Myocyte (in vitro differentiated cells): ENCODE results near the gene METTL8. TPM values are rescaled to one million over a fixed set of nuclear protein-coding genes. Genes with fewer than 3 reads are reported as not detected.
A peak's percentile ranks its signal among the peaks of the same experiment; 100 is the strongest.

Source experiments
- DNase-seq: peaks from one replicate; pipeline ENCODE4 v3.0.0-alpha.2; 2012; ENCODE audit warnings: low read depth
- total RNA-seq: library from RNA; depleted of rRNA; stranded (reverse); fragments of >200 nt; gene quantifications from 2 replicates; pipeline ENCODE4 v1.2.3, GENCODE V29; 2014

The METTL8 gene
- total RNA-seq, 1 donor from 2014 or later = 34.0 TPM

DNA sequence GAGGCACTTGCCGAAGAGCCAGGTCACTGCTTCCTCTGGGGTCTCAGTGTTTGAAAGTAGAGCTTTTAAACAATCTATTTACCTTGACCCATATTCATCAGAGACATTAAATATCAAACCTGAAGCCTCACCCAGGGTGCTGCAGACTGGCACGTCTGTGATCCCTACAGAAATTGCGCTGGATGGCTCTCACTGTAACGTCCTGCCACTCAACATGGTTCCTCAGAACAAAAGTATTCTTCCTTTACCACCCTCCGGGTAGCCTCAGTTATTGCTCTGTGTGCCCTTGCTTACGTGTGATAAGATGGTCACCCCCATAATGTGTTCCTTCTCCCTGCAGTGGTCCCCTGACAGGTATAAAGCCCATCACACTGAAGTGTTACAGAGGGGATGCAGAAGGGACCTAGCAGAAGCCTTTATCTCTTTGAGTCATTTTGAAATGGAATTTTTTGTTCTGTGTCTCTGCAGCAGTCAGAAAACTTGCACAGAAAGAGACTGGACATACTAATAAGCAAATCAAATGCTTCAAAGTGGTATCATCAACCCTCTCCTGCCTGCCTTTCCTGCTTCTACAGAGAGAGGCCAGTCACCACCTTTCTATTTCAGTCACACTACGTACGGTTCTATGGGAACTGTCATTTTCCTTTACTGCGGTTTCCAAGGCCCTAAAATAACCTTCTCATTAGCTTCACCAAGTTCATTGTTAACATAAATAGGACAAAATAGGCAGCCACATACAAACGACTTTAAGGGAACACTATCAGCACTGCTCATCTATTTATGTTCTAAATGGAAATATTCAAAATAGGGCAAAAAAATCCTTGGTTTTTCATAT, 86.8 kb downstream of the METTL8 start:
- peak; percentile 88 for DNase-seq

DNA sequence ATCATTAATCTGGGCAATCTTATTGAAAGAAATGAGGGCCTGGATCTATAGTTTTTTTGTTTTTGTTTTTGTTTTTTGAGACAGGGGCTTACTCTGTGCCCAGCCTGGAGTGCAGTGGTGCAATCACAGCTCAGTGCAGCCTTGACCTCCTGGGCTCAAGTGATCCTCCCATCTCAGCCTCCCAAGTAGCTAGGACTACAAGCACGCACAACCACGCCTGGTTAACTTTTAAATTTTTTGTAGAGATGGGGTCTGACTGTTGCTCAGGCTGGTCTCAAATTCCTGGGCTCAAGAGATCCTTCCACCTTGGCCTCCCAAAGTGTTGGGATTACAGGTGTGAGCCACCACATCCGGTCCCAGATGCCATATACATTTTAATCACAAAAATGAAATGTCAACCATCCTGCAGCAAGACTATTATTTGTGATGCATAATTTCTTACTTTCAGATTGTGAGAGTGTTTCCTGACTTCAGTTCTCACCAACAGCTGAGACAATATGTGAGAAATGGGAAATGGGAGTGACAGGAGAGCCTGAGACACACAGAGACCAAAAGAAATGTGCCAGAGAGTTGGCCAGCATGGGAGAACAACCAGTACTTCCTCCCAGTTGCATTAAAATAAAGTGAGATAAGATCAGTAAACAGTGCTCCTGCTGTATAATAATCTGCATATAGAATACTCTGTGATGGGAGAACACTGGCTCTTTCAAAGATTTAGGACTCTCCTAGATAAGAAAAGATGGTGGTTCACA, 87.6 kb downstream of the METTL8 start:
- peak; percentile 61 for DNase-seq

- DNase-seq = no peak
Measured at GRCh38 chr2:171344182-171344581, 89.6 kb downstream of the METTL8 start.

DNA sequence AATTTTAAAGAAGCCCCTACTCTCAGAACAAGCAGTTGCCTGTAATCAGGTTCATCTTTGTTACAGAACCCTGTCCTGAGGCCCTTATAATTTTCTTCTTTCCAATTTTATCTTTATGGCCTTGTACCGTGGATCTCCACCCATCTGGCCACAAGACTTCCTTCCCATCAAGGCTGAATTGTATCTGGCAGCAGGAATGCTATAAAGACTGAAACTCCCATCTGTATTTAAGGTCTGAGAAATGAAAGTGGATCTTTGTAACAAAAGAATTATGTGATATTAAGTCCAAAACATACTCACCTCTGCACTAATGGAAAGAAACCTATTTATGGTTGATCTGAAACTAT, 91.8 kb downstream of the METTL8 start:
- DNase-seq = no peak

DNA sequence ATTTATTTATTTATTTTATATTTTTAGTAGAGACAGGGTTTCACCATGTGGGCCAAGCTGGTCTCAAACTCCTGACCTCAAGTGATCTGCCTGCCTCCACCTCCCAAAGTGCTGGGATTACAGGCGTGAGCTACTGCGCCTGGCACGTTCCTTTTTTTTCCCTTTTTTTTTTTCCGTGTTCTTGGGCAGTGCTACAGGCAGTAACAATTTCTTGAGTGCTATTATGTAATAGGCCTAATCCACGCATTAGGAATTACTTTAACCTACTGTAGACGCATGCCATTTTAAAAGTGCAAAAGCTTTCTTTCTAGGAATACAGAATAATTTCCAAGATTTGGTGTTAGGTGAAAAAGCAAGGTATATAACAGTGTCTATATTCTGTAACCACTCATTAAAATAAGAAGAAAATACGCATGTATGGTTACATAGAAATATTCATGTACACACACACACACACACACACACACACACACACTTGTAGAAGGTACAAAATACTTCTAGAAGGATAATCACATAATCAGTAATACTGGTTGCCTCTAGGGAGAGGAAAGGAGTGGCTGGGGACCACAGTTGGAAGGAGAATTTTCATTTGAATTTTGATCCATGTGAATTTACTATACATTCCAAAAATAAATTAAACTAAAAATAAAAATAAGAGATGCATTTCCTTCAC, 92.3 kb downstream of the METTL8 start:
- DNase-seq = no peak

DNA sequence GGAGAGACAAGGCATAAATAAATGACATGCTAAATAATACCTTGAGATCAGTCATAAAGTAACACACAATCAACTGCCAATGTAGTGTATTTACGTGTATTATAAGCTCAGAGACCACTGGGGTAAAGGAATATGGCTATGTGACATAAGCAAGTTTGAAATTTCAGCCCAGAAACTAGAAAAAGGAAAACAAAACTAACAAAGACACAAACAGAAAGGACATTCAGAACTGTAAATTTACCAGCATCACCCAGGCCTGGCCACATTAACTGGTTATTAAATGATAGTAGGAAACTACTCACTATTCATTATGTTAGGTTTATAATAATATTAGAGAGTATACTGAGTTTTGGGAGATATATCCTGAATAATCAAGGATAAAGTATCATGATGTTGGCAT, 98.8 kb downstream of the METTL8 start:
- DNase-seq = no peak

GRCh38 chr2:171334171-171334570, 99.6 kb downstream of the METTL8 start:
- peak; percentile 67 for DNase-seq

DNA sequence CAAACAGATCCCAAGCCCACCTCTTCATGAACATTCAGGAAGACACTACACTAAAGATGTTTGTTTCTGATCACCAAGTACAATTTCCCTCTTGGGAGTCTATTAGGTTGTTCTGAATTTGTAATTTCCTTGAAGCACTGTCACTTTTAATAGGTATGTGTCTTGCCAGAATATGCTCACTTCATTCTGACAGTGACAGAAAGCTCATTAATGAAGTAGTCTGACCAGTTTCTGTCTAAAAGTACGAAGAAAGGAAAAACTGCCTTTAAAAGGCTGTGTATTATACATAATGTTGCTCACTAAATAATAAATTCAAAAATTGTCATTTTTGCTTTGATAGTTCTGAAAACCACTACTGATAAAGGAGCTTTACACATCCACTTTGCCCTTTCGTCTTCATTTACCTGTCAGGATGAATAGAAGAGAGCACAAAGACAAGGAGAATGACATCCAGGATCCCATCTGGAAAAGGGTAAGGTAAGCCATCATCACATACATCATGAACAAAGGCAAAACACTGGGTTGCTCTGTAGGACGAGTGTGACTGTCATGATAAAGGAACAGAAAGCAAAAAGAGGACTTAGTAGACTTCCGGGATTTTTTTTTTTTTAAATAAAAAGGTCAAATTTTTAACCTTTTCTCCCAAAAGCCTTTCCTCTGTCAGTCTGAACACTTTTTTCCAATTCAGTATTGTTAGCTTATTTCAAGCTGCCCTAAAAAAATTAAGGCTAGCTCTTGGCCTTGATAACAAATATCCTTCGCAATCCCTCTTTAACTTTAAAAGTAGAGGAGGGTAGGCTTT, 103.4 kb downstream of the METTL8 start:
- no peak for DNase-seq

GRCh38 chr2:171327043-171327496, 106.7 kb downstream of the METTL8 start:
- no peak for DNase-seq

- DNase-seq = no peak
Measured at GRCh38 chr2:171325886-171326585, 107.8 kb downstream of the METTL8 start.

DNA sequence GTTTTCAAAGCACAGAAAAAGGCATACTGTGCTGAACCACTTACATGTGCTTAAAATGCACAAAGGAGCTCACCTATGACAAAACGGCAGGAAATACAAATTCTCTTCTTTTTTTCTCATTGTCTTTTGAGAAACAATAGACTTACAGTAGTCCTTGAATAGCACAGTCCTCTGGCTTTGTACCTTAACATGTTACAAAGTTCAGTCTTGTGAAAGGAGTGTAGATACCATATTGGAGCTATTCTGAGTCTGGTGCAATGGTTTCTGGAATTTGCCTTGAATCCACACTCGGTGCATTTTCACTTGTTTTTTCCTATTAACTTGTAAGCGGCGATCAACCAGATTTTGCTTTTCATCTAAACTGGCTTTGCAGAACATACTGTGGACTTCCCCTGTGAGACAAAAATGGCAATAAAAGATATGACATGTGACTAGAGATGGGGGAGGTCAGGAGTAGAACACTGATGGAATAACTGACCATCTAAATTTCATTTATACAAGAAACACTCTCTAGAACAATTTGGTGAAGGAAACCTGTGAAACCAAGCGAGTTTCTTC, 109.7 kb downstream of the METTL8 start:
- no peak for DNase-seq

DNA sequence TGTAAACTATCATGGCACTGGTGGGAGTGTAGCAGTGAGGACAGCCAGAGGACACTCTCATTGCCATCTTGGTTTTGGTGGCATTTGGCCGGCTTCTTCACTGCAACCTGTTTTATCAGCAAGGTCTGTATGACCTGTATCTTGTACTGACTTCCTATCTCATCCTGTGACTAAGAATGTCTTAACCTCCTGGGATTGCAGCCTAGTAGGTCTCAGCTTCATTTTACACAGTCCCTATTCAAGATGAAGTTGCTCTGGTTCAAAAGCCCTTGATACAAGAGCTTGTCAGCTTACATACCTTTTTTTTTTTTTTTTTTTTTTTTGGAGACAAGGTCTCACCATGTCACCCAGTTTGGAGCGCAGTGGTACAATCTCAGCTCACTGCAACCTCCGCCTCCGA, 110.9 kb downstream of the METTL8 start:
- DNase-seq = no peak

- DNase-seq = no peak
Measured at GRCh38 chr2:171320731-171321130, 113.1 kb downstream of the METTL8 start.

DNA sequence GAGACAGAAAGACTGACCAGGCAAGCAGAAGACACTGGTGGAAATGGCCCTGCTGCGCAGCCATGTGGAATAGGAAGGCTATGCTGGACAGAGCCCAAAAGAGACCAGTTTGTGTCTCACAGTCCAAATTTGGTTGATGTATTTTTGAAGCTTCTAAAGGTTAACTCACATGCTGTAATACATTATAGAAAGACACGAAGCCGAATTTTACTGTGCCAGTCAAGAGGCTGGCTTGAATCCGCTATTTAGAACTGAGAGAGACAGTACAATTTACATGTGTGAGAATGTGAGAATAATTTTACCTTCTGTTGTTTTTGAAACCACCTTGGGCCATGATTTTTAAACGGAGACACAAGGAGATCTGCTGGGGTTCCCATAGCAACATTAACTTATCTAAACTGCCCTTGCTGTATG, 113.6 kb downstream of the METTL8 start:
- DNase-seq = no peak

GRCh38 chr2:171319164-171319810, 114.5 kb downstream of the METTL8 start:
- DNase-seq = no peak

GRCh38 chr2:171318463-171318934, 115.3 kb downstream of the METTL8 start:
- DNase-seq = no peak

DNA sequence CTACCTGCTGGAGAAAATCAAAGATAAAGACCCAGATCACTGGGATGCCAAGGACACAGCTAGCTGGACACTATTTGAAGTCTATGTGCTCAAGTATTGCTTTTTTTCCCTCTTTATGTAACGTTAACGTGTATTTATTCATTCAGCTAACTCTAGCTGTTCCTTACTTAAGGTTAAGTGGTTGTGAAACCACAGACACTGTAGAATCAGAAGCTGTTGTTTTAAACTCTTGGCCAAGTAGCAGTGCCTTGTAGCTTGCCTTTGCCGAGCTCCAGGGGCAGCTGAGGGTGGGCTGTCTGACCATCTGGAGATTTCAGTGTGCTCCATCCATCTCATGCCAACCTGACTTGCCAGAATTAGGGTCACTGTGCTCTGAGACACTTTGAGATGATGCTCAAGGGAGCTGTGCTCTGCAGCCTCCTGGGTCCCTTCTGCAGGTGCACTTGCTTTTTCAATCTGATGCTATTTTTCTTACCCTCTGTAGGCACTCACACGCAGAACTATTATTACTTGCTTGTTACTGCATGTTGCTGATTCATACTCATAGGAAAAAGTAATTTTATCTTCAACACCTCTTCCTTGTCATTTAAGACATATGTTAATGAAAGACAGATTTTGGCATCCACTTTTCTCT, 116.2 kb downstream of the METTL8 start:
- DNase-seq = no peak

DNA sequence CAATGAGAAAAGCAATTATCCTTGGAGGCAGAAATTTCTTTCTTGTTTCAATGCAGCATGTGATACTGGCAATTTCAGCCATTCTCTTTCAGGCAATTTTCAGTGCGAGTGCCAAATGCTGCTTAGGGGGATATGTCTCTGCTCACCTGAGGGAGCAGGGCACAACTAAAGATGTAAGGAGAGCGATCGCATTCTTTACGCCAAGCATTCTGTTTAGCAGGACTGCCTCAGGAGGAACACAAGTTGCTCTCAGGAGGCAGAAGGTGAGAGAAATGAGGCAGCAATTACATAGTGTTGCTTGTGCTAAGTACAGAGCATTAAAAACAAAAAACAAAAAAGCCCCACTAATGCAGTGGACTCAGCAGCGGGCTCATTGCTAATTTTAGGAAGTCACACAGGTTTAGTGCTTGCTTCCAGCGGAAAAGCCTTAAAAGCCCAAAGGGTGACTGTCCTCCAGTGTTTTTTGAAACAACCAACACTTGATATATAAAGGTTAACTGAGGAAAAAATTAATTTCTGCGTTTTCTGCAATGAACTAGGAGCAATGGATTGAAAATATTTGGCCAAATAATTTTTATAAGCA, 116.9 kb downstream of the METTL8 start:
- DNase-seq = no peak

GRCh38 chr2:171316220-171316619, 117.6 kb downstream of the METTL8 start:
- DNase-seq = no peak
